Lower leg skin (tissue), 4 donors: Measurements from ENCODE around the gene PNMT. TPM values are rescaled to one million over a fixed set of nuclear protein-coding genes. Genes with fewer than 3 reads are reported as not detected.

Experiments
- DNase-seq, 2 donors: peaks; one replicate each; pipeline ENCODE4 v3.0.0-alpha.2; 2019; ENCODE audit warnings: low spot score in 2 of 2
- H3K4me3 ChIP-seq: fragments of 200-600 bp; sonication (generic); 2 replicates; pipeline ENCODE4 v1.5.1; 2017; ENCODE audit warnings: mild to moderate bottlenecking, low read depth; ENCODE audit not compliant: poor library complexity, severe bottlenecking
- POLR2A ChIP-seq, 2 donors: fragments of 450-650 bp; IDR thresholded peaks; one replicate each; pipeline ENCODE4 v1.6.1; 2016 to 2017; ENCODE audit warnings: antibody characterized with exemption in 2 of 2, mild to moderate bottlenecking in 1 of 2, moderate library complexity in 1 of 2
- WGBS, 2 donors: methylation state at CpG; one replicate each; pipeline ENCODE4 v1.1.5; 2018; 5-methylcytosine and 5-hydroxymethylcytosine counted together
- intact Hi-C: fragments of 100-400 bp; cut with DNase I; formaldehyde crosslinking; loops from one replicate; pipeline ENCODE4 v1.15.0; 2023; ENCODE audit warnings: low total_unique reads
- total RNA-seq, 4 donors: library from RNA; depleted of rRNA; stranded (reverse); fragments of >200 nt; gene quantifications; one replicate each; pipeline ENCODE4 v1.1.0, GENCODE V29; 2016
- TF ChIP-seq, protein P1 (sequence below), 3 donors: fragments of 450-650 bp; IDR thresholded peaks; one replicate each; pipeline ENCODE4 v1.5.1; 2016; ENCODE audit warnings: antibody characterized with exemption in 3 of 3, mild to moderate bottlenecking in 3 of 3, moderate library complexity in 2 of 3

PNMT gene
- total RNA-seq, 4 donors from 2014 or later = 1.6 to 3.8 (median 1.9) TPM

DNA sequence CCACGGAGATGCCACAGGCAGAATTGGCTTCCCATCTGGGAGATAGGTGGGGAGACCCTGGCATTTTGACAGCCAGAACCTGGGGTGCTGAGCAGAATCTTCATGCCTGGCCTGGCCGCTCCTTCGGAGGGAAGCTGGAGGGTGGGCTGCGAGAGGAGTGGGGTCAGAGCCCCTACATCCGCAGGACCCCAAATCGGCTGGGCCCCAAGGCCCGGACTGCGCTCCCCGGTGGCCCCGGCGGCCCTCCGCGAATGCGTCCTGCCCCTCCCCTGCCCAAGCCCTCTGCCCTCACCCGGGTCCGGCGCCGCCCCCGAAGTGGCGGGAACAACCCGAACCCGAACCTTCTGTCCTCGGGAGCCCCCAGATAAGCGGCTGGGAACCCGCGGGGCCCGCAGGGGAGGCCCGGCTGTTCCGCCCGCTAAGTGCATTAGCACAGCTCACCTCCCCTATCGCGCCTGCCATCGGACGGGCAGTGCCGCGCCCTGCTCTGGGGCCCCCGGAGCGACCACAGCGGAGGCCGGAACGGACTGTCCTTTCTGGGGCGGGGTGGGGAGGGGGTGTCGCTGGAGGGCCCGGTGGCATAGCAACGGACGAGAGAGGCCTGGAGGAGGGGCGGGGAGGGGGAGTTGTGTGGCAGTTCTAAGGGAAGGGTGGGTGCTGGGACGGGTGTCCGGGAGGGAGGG, 850 bp upstream of the PNMT start:
- no peak overlapping the region for H3K4me3 ChIP-seq

DNA sequence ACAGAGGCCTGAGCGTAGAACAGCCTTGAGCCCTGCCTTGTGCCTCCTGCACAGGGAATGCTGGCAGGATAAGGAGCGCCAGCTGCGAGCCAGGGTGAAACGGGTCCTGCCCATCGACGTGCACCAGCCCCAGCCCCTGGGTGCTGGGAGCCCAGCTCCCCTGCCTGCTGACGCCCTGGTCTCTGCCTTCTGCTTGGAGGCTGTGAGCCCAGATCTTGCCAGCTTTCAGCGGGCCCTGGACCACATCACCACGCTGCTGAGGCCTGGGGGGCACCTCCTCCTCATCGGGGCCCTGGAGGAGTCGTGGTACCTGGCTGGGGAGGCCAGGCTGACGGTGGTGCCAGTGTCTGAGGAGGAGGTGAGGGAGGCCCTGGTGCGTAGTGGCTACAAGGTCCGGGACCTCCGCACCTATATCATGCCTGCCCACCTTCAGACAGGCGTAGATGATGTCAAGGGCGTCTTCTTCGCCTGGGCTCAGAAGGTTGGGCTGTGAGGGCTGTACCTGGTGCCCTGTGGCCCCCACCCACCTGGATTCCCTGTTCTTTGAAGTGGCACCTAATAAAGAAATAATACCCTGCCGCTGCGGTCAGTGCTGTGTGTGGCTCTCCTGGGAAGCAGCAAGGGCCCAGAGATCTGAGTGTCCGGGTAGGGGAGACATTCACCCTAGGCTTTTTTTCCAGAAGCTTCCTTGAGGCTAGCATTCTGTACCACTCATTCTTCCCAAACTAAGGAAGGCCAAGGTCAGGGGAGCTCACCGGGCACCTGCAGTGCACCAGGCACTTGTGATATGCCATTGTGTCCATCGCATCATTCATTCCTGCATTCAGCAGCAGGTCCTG, 1.9 kb downstream of the PNMT start:
- 82 to 85% methylated on average over 21 to 23 of the region's 23 CpGs for WGBS, 2 donors
- no peak for TF ChIP-seq POLR2A (IDR thresholded peaks at IDR 0.05)
- TF ChIP-seq, protein P1, sequence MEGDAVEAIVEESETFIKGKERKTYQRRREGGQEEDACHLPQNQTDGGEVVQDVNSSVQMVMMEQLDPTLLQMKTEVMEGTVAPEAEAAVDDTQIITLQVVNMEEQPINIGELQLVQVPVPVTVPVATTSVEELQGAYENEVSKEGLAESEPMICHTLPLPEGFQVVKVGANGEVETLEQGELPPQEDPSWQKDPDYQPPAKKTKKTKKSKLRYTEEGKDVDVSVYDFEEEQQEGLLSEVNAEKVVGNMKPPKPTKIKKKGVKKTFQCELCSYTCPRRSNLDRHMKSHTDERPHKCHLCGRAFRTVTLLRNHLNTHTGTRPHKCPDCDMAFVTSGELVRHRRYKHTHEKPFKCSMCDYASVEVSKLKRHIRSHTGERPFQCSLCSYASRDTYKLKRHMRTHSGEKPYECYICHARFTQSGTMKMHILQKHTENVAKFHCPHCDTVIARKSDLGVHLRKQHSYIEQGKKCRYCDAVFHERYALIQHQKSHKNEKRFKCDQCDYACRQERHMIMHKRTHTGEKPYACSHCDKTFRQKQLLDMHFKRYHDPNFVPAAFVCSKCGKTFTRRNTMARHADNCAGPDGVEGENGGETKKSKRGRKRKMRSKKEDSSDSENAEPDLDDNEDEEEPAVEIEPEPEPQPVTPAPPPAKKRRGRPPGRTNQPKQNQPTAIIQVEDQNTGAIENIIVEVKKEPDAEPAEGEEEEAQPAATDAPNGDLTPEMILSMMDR (IDR thresholded peaks at IDR 0.05) = no peak
- intact Hi-C loops = no loop called here
- no peak overlapping the region for H3K4me3 ChIP-seq
- no peak for DNase-seq

More for the DNA sequence above, 850 bp upstream of the PNMT start:
- intact Hi-C loops = no loop called here
- TF ChIP-seq POLR2A (IDR thresholded peaks at IDR 0.05) = no peak
- TF ChIP-seq, protein P1 (IDR thresholded peaks at IDR 0.05) = no peak
- no peak for DNase-seq
- WGBS, 2 donors = 8 to 18% methylated on average over 25 to 37 of the region's 49 CpGs

DNA sequence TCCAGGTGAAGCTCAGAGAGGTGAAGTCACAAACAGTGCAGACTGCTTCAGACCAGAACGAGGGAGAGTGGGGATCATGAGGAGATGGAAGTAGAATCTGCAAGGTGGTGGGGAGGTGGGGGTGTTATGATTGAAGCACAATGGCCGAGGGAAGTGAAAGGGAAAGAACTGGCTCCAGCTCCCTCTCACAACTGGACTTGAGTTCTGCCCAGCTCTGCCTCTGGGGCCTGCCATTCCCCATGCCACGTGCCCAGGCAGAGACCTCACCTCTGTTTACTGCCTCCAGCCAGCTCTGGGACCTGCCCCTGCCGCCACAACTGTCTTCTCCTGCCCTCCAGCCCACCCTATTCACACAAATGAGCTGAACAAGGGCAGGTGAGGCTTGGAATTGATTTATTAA, 2.5 kb downstream of the PNMT start:
- 41 to 54% methylated on average over 4 of the region's 4 CpGs for WGBS, 2 donors
- no peak for TF ChIP-seq POLR2A (IDR thresholded peaks at IDR 0.05)
- TF ChIP-seq, protein P1 (IDR thresholded peaks at IDR 0.05) = no peak
- no peak for DNase-seq
- no peak overlapping the region for H3K4me3 ChIP-seq
- intact Hi-C loops = no loop called here

DNA sequence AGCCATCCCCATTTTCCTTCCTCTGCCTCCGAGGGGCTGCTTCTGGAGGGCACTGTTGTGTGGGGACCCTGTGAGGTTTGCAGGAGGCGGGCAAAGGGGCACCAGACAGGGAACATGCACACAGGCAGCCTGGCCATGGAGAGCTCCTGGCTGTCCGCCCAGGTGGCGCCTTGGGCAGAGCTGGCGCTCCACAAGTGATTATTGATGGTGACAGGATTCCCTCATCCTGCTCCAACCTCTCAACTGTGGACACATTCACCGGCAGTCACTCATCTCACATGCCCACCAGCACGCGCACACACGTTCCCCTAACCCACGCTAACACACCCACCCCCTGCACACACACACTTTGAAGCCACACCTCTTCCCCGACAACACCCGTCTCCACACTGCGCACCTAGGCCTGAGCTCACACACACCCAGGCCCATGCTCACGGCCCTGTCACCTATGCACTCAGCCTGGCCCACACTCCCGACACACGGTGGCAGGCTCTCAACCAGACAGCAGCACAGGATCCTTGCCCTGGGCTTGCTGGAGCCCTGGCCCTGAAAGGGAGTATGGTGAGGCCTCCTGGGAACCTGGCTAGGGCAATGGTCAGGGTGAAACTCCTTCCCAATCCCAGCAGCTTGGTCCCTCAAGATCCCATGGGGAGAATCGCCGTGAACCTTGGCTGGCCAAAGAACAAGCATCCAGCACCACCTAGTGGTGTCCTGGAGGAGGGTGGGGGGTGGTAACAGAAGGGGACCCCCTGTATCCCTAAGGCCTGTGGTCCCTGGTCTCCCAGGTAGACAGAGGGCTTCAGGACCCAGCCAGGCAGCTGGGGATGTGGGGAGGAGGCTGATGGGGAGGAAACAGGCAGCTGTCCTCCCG, 3.6 kb downstream of the PNMT start:
- intact Hi-C loops = no loop called here

More for the DNA sequence above, 3.6 kb downstream of the PNMT start:
- 35 to 42% methylated on average over 19 of the region's 19 CpGs for WGBS, 2 donors
- no peak overlapping the region for H3K4me3 ChIP-seq
- no peak for TF ChIP-seq POLR2A (IDR thresholded peaks at IDR 0.05)
- TF ChIP-seq, protein P1 (IDR thresholded peaks at IDR 0.05) = peak in 1 of 3 donors; percentile 48
- no peak for DNase-seq
